Endodermal cell (in vitro differentiated cells): ENCODE data around the gene PPP1R2B. TPM values are rescaled to one million over a fixed set of nuclear protein-coding genes. Genes with fewer than 3 reads are reported as not detected.
A peak's percentile ranks its signal among the peaks of the same experiment; 100 is the strongest.

Experiments
- DNase-seq: peaks from one replicate; pipeline ENCODE4 v3.0.0-alpha.2; 2017
- H3K27ac ChIP-seq: 2 replicates; pipeline ENCODE4 v1.5.1; 2013; ENCODE audit warnings: mild to moderate bottlenecking, low read depth, low read length, moderate library complexity
- H3K27me3 ChIP-seq: 2 replicates; pipeline ENCODE4 v1.6.1; 2013; ENCODE audit warnings: mild to moderate bottlenecking, low read length, moderate library complexity; ENCODE audit not compliant: insufficient read depth, control insufficient read depth, poor library complexity, severe bottlenecking
- H3K36me3 ChIP-seq: 2 replicates; pipeline ENCODE4 v1.7.0; 2013; ENCODE audit warnings: mild to moderate bottlenecking, low read length, moderate library complexity; ENCODE audit not compliant: control insufficient read depth, insufficient read depth
- H3K4me1 ChIP-seq: one replicate; pipeline ENCODE4 v1.7.0; 2013; ENCODE audit warnings: low read length; ENCODE audit not compliant: control insufficient read depth, insufficient read depth
- H3K4me3 ChIP-seq: 2 replicates; pipeline ENCODE4 v1.5.1; 2013; ENCODE audit warnings: mild to moderate bottlenecking, low read length, moderate library complexity
- H3K9ac ChIP-seq: 2 replicates; pipeline ENCODE4 v1.6.1; 2013; ENCODE audit warnings: mild to moderate bottlenecking, low read length, moderate library complexity; ENCODE audit not compliant: poor library complexity, severe bottlenecking; ENCODE audit errors: extremely low read depth
- H3K9me3 ChIP-seq: 2 replicates; pipeline ENCODE4 v1.6.1; 2013; ENCODE audit warnings: mild to moderate bottlenecking, low read length, moderate library complexity; ENCODE audit not compliant: control insufficient read depth
- H3K27ac Mint-ChIP-seq: 2 replicates; pipeline ENCODE4 v1.8.0; 2020; ENCODE audit warnings: mixed read lengths
- H3K27me3 Mint-ChIP-seq: 2 replicates; pipeline ENCODE4 v1.8.0; 2021; ENCODE audit warnings: mild to moderate bottlenecking, mixed read lengths; ENCODE audit not compliant: insufficient read depth
- H3K36me3 Mint-ChIP-seq: 2 replicates; pipeline ENCODE4 v1.8.0; 2020; ENCODE audit warnings: low read depth, mixed read lengths
- H3K4me1 Mint-ChIP-seq: 2 replicates; pipeline ENCODE4 v1.8.0; 2020; ENCODE audit warnings: mixed read lengths
- H3K4me3 Mint-ChIP-seq: 2 replicates; pipeline ENCODE4 v1.8.0; 2020; ENCODE audit warnings: mild to moderate bottlenecking, moderate library complexity, mixed read lengths
- H3K9me3 Mint-ChIP-seq: 2 replicates; pipeline ENCODE4 v1.8.0; 2020; ENCODE audit warnings: mild to moderate bottlenecking, mixed read lengths
- CTCF ChIP-seq: fragments of 200-600 bp; sonication (generic); conservative IDR thresholded peaks from 2 replicates; pipeline ENCODE4 v1.5.0; 2021; ENCODE audit warnings: antibody characterized with exemption, mild to moderate bottlenecking
- WGBS, 2 experiments: methylation state at CpG; one replicate each; pipeline versions ENCODE4 v1.1.5 to v1.1.7; 2013; ENCODE audit warnings: missing lambda C conversion rate in 2 of 2, mixed read lengths in 1 of 2; ENCODE audit not compliant: insufficient coverage in 1 of 2, insufficient read length in 1 of 2; 5-methylcytosine and 5-hydroxymethylcytosine counted together
- total RNA-seq, 2 donors: library from RNA; stranded (reverse); fragmentation: NEBNext Ultra II Directional in 1 of 2; extraction: Animal tissue kit (Norgen Biotek cat#: 25700) in 1 of 2; gene quantifications; 2 replicates in 1 of 2; 3 replicates in 1 of 2; pipeline ENCODE4 v1.2.1, GENCODE V29; 2021

PPP1R2B gene
- total RNA-seq, 2 donors from 2014 or later = not detected

GRCh38 chr5:156888520-156888919 is 38.4 kb downstream of the PPP1R2B start:
- Mint-ChIP-seq H3K4me1 (peaks cover 12% of the 10 kb centered on the region), H3K9me3 (no peaks in the 10 kb centered on the region), H3K27me3 (no peaks in the 10 kb centered on the region), H3K4me3 (no peak overlapping the region), H3K36me3 (no peaks in the 10 kb centered on the region), H3K27ac (no peak overlapping the region)
- Histone ChIP-seq H3K9ac (no peak overlapping the region), H3K27me3 (no peaks in the 10 kb centered on the region), H3K9me3 (no peaks in the 10 kb centered on the region), H3K4me3 (no peak overlapping the region), H3K27ac (no peak overlapping the region), H3K36me3 (no peaks in the 10 kb centered on the region), H3K4me1 (no peaks in the 10 kb centered on the region)
- no peak for TF ChIP-seq CTCF
- DNase-seq = no peak
- WGBS, 2 experiments = 94 to 100% methylated on average over 1 to 2 of the region's 2 CpGs

GRCh38 chr5:156892223-156892622 is 42.1 kb downstream of the PPP1R2B start:
- H3K27me3 Mint-ChIP-seq = no peaks in the 10 kb centered on the region
- no peaks in the 10 kb centered on the region for H3K36me3 Mint-ChIP-seq
- no peaks in the 10 kb centered on the region for H3K9me3 Mint-ChIP-seq
- Histone ChIP-seq H3K4me1 (no peaks in the 10 kb centered on the region), H3K9ac (no peak overlapping the region), H3K36me3 (no peaks in the 10 kb centered on the region), H3K4me3 (no peak overlapping the region), H3K27ac (no peak overlapping the region), H3K9me3 (no peaks in the 10 kb centered on the region), H3K27me3 (no peaks in the 10 kb centered on the region)
- no peak for DNase-seq
- TF ChIP-seq CTCF = peak; percentile 51
- 85% methylated on average over 1 of the region's 1 CpG; no CpG with 5 or more reads in 1 of the 2 experiments for WGBS, 2 experiments
- no peak overlapping the region for H3K4me3 Mint-ChIP-seq
- H3K4me1 Mint-ChIP-seq = peaks cover 12% of the 10 kb centered on the region
- H3K27ac Mint-ChIP-seq = no peak overlapping the region

- DNase-seq = no peak
- no peaks in the 10 kb centered on the region for H3K9me3 ChIP-seq
- H3K4me3 Mint-ChIP-seq = no peak overlapping the region
- H3K27me3 Mint-ChIP-seq = no peaks in the 10 kb centered on the region
- no peaks in the 10 kb centered on the region for H3K36me3 ChIP-seq
- no peaks in the 10 kb centered on the region for H3K27me3 ChIP-seq
- H3K9me3 Mint-ChIP-seq = no peaks in the 10 kb centered on the region
- H3K36me3 Mint-ChIP-seq = no peaks in the 10 kb centered on the region
- no peak overlapping the region for H3K9ac ChIP-seq
- TF ChIP-seq CTCF = no peak
- H3K27ac ChIP-seq = no peak overlapping the region
- H3K4me1 Mint-ChIP-seq = peaks cover 12% of the 10 kb centered on the region
- WGBS, 2 experiments = 89 to 100% methylated on average over 2 to 4 of the region's 4 CpGs
- H3K27ac Mint-ChIP-seq = no peak overlapping the region
- no peak overlapping the region for H3K4me3 ChIP-seq
- no peaks in the 10 kb centered on the region for H3K4me1 ChIP-seq
Observed at GRCh38 chr5:156892864-156893263, 42.8 kb downstream of the PPP1R2B start.
